ENCODE measurements around the gene CDH18. TPM values are rescaled to one million over a fixed set of nuclear protein-coding genes. Genes with fewer than 3 reads are reported as not detected.

CDH18 gene
- total RNA-seq, 4 donors from 2014 or later, result not detected

GRCh38 chr5:19960451-19960850 is 27.5 kb downstream of the CDH18 start:
- no peak for DNase-seq

DNA sequence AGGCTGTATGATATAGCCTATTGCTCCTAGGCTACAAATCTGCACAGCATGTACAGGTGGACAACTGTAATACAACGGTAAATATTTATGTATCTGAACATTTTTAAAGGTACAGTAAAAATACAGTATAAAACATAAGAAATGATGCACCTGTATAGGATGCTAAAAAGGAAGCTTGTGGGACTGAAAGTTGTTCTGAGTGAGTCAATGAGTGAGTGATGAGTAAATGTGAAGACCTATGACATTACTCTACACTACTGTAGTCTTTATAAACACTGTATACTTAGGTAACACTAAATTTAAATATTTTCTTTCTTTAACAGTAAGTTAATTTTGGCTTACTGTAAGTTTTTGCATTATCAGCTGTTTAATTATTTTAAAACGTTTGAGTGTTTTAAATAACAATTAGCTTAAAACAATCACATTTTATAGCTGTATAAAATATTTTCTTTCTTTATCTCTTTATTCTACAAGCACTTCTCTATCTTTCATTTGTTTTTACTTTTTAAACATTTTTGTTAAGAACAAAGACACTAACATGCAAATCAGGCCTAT is 28.1 kb downstream of the CDH18 start:
- Histone ChIP-seq H3K27me3 (no peaks in the 10 kb centered on the region), H3K4me3 (no peak overlapping the region), H3K27ac (no peak overlapping the region), H3K4me1 (no peaks in the 10 kb centered on the region), H3K36me3 (no peaks in the 10 kb centered on the region), H3K9me3 (no peaks in the 10 kb centered on the region)
- no peak for TF ChIP-seq POLR2A (IDR thresholded peaks at IDR 0.05)
- TF ChIP-seq, protein P1, sequence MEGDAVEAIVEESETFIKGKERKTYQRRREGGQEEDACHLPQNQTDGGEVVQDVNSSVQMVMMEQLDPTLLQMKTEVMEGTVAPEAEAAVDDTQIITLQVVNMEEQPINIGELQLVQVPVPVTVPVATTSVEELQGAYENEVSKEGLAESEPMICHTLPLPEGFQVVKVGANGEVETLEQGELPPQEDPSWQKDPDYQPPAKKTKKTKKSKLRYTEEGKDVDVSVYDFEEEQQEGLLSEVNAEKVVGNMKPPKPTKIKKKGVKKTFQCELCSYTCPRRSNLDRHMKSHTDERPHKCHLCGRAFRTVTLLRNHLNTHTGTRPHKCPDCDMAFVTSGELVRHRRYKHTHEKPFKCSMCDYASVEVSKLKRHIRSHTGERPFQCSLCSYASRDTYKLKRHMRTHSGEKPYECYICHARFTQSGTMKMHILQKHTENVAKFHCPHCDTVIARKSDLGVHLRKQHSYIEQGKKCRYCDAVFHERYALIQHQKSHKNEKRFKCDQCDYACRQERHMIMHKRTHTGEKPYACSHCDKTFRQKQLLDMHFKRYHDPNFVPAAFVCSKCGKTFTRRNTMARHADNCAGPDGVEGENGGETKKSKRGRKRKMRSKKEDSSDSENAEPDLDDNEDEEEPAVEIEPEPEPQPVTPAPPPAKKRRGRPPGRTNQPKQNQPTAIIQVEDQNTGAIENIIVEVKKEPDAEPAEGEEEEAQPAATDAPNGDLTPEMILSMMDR (IDR thresholded peaks at IDR 0.05), result no peak
- no peak for DNase-seq

More at GRCh38 chr5:19960451-19960850, 27.5 kb downstream of the CDH18 start:
- H3K27ac ChIP-seq, result no peak overlapping the region
- H3K4me3 ChIP-seq, result no peak overlapping the region
- no peaks in the 10 kb centered on the region for H3K36me3 ChIP-seq
- H3K27me3 ChIP-seq, result no peaks in the 10 kb centered on the region
- H3K9me3 ChIP-seq, result no peaks in the 10 kb centered on the region
- TF ChIP-seq POLR2A (IDR thresholded peaks at IDR 0.05), result no peak
- TF ChIP-seq, protein P1 (IDR thresholded peaks at IDR 0.05), result no peak
- H3K4me1 ChIP-seq, result no peaks in the 10 kb centered on the region

GRCh38 chr5:19950897-19951296 is 37.1 kb downstream of the CDH18 start:
- H3K27me3 ChIP-seq, result no peaks in the 10 kb centered on the region
- peaks cover 0 to 4% (median 0%) of the 10 kb centered on the region in 4 donors for H3K9me3 ChIP-seq

DNA sequence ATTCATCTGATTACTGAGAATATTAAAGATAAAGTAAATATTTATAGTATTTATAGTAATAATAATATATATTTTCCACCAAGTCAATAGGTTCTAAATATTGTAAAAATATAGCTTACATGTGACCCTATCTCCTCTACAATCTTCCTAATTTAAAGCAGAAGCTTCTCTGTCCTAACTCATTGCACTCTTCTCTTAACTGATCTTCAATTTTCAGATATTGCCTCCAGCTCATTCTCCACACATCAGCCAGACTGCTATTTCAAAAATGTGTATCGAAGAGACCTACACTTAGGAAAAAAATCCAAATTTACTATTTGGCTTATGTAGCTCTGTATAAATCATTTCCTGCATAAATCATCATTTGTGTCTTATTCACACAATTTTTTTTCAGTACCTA is 47.8 kb downstream of the CDH18 start:
- no peak for DNase-seq
- Histone ChIP-seq H3K4me3 (no peak overlapping the region), H3K4me1 (no peaks in the 10 kb centered on the region), H3K36me3 (no peaks in the 10 kb centered on the region), H3K9me3 (no peaks in the 10 kb centered on the region), H3K27ac (no peak overlapping the region), H3K27me3 (no peaks in the 10 kb centered on the region)
- TF ChIP-seq, protein P1 (IDR thresholded peaks at IDR 0.05), result no peak
- TF ChIP-seq POLR2A (IDR thresholded peaks at IDR 0.05), result no peak

More at GRCh38 chr5:19950897-19951296, 37.1 kb downstream of the CDH18 start:
- Histone ChIP-seq H3K4me1 (no peaks in the 10 kb centered on the region), H3K27ac (no peak overlapping the region), H3K36me3 (no peaks in the 10 kb centered on the region), H3K4me3 (no peak overlapping the region)
- no peak for TF ChIP-seq POLR2A (IDR thresholded peaks at IDR 0.05)
- TF ChIP-seq, protein P1 (IDR thresholded peaks at IDR 0.05), result no peak
- no peak for DNase-seq

DNA sequence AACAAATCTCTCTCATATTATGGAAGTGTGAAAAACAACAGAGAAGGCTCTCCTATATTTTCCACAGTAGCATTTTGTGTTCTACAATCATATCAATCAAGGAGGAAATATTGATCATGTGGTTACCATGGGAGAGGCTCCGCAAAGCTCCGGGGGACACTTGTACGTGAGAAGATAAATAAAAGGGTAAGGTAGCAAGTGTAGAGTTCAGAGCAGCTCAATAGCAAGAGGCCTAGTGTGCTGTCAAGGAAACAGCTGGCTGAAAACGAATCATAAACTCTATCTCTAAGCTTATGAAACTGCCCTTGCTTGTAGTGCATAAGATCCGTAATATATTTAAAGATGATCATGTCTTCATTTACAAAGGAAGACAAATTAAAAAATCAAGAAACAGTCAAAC is 57.5 kb downstream of the CDH18 start:
- Histone ChIP-seq H3K4me1 (no peaks in the 10 kb centered on the region), H3K36me3 (no peaks in the 10 kb centered on the region), H3K9me3 (no peaks in the 10 kb centered on the region), H3K27me3 (no peaks in the 10 kb centered on the region), H3K4me3 (no peak overlapping the region), H3K27ac (no peak overlapping the region)
- TF ChIP-seq POLR2A (IDR thresholded peaks at IDR 0.05), result no peak
- TF ChIP-seq, protein P1 (IDR thresholded peaks at IDR 0.05), result no peak
- no peak for DNase-seq
